ENCODE measurements around the gene SPSB2. TPM values are rescaled to one million over a fixed set of nuclear protein-coding genes. Genes with fewer than 3 reads are reported as not detected.
A peak's percentile ranks its signal among the peaks of the same experiment; 100 is the strongest.

SPSB2 gene
- total RNA-seq, 1 donor from 2014 or later, result 3.4 TPM

GRCh38 chr12:6860942-6861341 lies 12.2 kb downstream of the SPSB2 start:
- intact Hi-C loops (cut with micrococcal nuclease), result no loop called here

GRCh38 chr12:6860116-6860515 lies 13.0 kb downstream of the SPSB2 start:
- no peaks in the 10 kb centered on the region for H3K9me3 Mint-ChIP-seq
- H3K4me1 Mint-ChIP-seq, result no peaks in the 10 kb centered on the region
- H3K27me3 Mint-ChIP-seq, result no peaks in the 10 kb centered on the region
- H3K36me3 Mint-ChIP-seq (ENCODE audit: low read depth), result peaks cover 72% of the 10 kb centered on the region
- no peak overlapping the region for H3K27ac Mint-ChIP-seq
- no peak overlapping the region for H3K4me3 Mint-ChIP-seq
- DNase-seq, result no peak
- intact Hi-C loops (cut with micrococcal nuclease), result no loop called here

More at GRCh38 chr12:6860942-6861341, 12.2 kb downstream of the SPSB2 start:
- Mint-ChIP-seq H3K4me3 (no peak overlapping the region), H3K36me3 (ENCODE audit: low read depth) (peaks cover 73% of the 10 kb centered on the region), H3K27ac (no peak overlapping the region), H3K9me3 (no peaks in the 10 kb centered on the region), H3K27me3 (no peaks in the 10 kb centered on the region), H3K4me1 (peaks cover 3% of the 10 kb centered on the region)
- DNase-seq, result no peak

DNA sequence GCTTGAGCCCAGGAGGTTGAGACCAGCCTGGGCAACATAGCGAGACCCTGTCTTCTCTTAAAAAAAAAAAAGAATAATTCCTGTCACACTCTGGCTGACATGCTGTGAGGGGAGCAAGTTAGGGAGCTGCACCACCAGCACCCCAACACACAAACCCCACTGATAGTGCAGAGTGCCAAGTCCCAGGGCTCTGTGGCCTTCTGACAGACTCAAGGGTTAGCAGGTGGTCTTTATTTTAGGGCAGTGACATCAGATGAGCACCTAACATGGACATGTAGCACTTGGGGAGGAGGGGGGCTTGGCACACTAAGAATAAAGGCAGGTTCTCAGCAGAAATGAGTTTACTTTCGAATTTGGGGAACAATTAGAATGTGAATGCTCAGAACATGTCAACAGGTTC lies 14.3 kb downstream of the SPSB2 start:
- H3K27me3 Mint-ChIP-seq, result no peaks in the 10 kb centered on the region
- no peak overlapping the region for H3K4me3 Mint-ChIP-seq
- H3K36me3 Mint-ChIP-seq (ENCODE audit: low read depth), result peaks cover 68% of the 10 kb centered on the region
- no peaks in the 10 kb centered on the region for H3K9me3 Mint-ChIP-seq
- intact Hi-C loops (cut with micrococcal nuclease), result no loop called here
- peaks cover 4% of the 10 kb centered on the region for H3K4me1 Mint-ChIP-seq
- no peak for DNase-seq
- no peak overlapping the region for H3K27ac Mint-ChIP-seq

GRCh38 chr12:6855322-6855721 lies 17.8 kb downstream of the SPSB2 start:
- H3K9me3 Mint-ChIP-seq, result no peaks in the 10 kb centered on the region
- H3K4me1 Mint-ChIP-seq, result peaks cover 18% of the 10 kb centered on the region
- H3K4me3 Mint-ChIP-seq, result no peak overlapping the region
- no peaks in the 10 kb centered on the region for H3K27me3 Mint-ChIP-seq
- intact Hi-C loops (cut with micrococcal nuclease), result no loop called here
- H3K27ac Mint-ChIP-seq, result no peak overlapping the region
- peaks cover 49% of the 10 kb centered on the region for H3K36me3 Mint-ChIP-seq (ENCODE audit: low read depth)
- no peak for DNase-seq

GRCh38 chr12:6854036-6854435 lies 19.1 kb downstream of the SPSB2 start:
- no peak for DNase-seq
- peaks cover 45% of the 10 kb centered on the region for H3K36me3 Mint-ChIP-seq (ENCODE audit: low read depth)
- H3K27me3 Mint-ChIP-seq, result no peaks in the 10 kb centered on the region
- H3K4me1 Mint-ChIP-seq, result peaks cover 31% of the 10 kb centered on the region
- H3K27ac Mint-ChIP-seq, result peak overlapping the region; percentile 97
- H3K9me3 Mint-ChIP-seq, result no peaks in the 10 kb centered on the region
- intact Hi-C loops (cut with micrococcal nuclease), result loop anchor here (5.0 kb wide), 2 partner anchors 287 to 362 kb away; partner anchors contain the start of genes MRPL51, NCAPD2 and NOP2
- H3K4me3 Mint-ChIP-seq, result peak overlapping the region; percentile 89

GRCh38 chr12:6853626-6854025 lies 19.5 kb downstream of the SPSB2 start:
- Mint-ChIP-seq H3K27ac (peak overlapping the region; percentile 97), H3K27me3 (no peaks in the 10 kb centered on the region), H3K4me3 (peak overlapping the region; percentile 89), H3K4me1 (peaks cover 32% of the 10 kb centered on the region), H3K36me3 (ENCODE audit: low read depth) (peaks cover 43% of the 10 kb centered on the region), H3K9me3 (no peaks in the 10 kb centered on the region)
- intact Hi-C loops (cut with micrococcal nuclease), result loop anchor here (2.0 to 5.0 kb wide), 3 partner anchors 247 to 361 kb away; partner anchors contain the start of genes CHD4, MRPL51, NCAPD2 and NOP2
- no peak for DNase-seq

DNA sequence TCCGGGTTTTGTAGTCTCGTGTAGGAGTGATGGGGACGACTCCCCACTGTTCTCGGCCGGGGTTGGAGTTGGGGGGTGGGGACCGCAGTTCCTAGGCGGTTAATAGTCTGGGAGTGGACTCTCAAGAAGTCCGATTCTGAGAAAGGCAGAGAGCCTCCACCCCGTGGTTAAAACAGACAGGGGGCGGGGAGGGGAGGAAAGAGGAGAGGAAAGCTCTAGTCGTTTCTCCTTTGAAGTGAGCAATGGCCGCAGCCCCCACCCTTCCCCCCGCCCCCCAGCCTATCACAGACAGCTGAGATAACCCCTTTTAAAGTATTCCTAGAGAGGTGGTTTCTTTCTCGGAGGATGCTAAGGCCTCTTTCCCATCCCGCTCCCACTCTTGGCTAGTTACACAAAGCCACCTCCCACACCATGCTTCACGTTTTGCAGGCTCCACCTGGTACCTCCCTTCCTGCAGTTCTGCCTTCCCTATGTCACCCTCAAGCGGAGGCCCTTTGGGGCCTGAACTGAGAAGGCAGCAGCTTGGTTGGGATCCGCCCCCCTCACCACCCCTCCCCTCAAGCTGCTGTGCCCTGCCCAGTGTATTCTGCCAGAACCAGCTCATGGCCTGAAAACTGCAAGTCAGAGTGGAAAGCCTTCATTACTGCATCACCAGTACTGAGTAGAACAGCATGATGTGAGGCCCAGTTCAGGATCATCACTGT lies 20.3 kb downstream of the SPSB2 start:
- Mint-ChIP-seq H3K27ac (peak overlapping the region; percentile 97), H3K27me3 (no peaks in the 10 kb centered on the region), H3K4me3 (peak overlapping the region; percentile 89), H3K9me3 (no peaks in the 10 kb centered on the region), H3K36me3 (ENCODE audit: low read depth) (peaks cover 39% of the 10 kb centered on the region), H3K4me1 (peaks cover 35% of the 10 kb centered on the region)
- peak; percentile 89 for DNase-seq
- intact Hi-C loops (cut with micrococcal nuclease), result loop anchor here (1.0 to 5.0 kb wide), 7 partner anchors 14 to 361 kb away; partner anchors contain the start of genes CHD4, ING4, MRPL51 and NCAPD2

DNA sequence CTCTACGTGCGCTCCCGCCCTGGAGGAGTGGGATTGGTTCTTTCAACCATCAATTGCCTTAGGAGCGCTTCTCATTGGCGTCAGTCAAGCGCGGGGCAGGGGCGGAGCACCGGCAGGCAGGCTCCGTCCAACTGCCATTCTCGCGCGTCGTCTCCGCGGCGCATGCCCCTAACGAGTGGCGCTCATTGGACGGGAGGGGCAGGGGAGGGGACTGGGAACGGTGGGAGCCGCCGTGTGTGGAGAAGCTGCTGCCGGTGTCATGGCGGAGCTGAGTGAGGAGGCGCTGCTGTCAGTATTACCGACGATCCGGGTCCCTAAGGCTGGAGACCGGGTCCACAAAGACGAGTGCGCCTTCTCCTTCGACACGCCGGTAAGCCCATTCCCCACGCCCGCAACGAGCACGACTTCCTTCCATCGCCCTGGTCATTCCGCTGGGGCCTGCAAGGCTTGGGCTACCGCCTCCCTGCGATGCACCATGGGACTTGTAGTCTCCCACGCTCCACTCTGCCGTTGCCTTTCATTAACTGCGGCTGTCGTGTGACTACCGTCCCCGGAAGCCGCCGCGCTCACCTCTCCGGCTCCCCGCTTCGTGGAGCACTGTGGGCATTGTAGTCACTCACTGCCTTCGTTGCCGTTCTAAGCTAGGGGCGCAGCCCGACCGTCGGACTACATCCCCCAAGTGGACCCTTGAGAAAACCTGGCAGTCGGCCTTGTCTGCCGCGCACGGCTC lies 21.0 kb downstream of the SPSB2 start, which contains the start of gene USP5:
TSS of gene USP5 (plus strand) at position 230 of the 730 bp plus-strand sequence. CDS start at position 260, 30 bp downstream.
- intact Hi-C loops (cut with micrococcal nuclease), result loop anchor here (1.0 to 5.0 kb wide), 11 partner anchors 15 to 360 kb away; partner anchors contain the start of genes CHD4, COPS7A, EMG1 and ING4
- Mint-ChIP-seq H3K4me1 (peaks cover 38% of the 10 kb centered on the region), H3K27me3 (no peaks in the 10 kb centered on the region), H3K9me3 (no peaks in the 10 kb centered on the region), H3K4me3 (peak within 1 kb of the TSS; percentile 89), H3K36me3 (ENCODE audit: low read depth) (peaks cover 38% of the 10 kb centered on the region), H3K27ac (peak within 1 kb of the TSS; percentile 97)
- DNase-seq, result peak; percentile 99

- H3K27ac Mint-ChIP-seq, result peak within 1 kb of the TSS; percentile 97
- DNase-seq, result peak; percentile 97
- peak within 1 kb of the TSS; percentile 89 for H3K4me3 Mint-ChIP-seq
- no peaks in the 10 kb centered on the region for H3K9me3 Mint-ChIP-seq
- H3K4me1 Mint-ChIP-seq, result peaks cover 41% of the 10 kb centered on the region
- intact Hi-C loops (cut with micrococcal nuclease), result loop anchor here (1.0 to 5.0 kb wide), 6 partner anchors 98 to 359 kb away; partner anchors contain the start of genes COPS7A, EMG1, MLF2 and MRPL51
- no peaks in the 10 kb centered on the region for H3K27me3 Mint-ChIP-seq
- H3K36me3 Mint-ChIP-seq (ENCODE audit: low read depth), result peaks cover 36% of the 10 kb centered on the region
Observed at GRCh38 chr12:6851153-6851920, 21.8 kb downstream of the SPSB2 start, which contains the start of gene CDCA3. TSS of gene CDCA3 (minus strand) at chr12:6851286. CDS start at chr12:6850952, 334 bp downstream.

GRCh38 chr12:6850796-6851152 lies 22.3 kb downstream of the SPSB2 start:
- no peaks in the 10 kb centered on the region for H3K9me3 Mint-ChIP-seq
- peak overlapping the region; percentile 89 for H3K4me3 Mint-ChIP-seq
- H3K36me3 Mint-ChIP-seq (ENCODE audit: low read depth), result peaks cover 34% of the 10 kb centered on the region
- DNase-seq, result no peak
- H3K27ac Mint-ChIP-seq, result peak overlapping the region; percentile 62
- intact Hi-C loops (cut with micrococcal nuclease), result loop anchor here (1.0 to 5.0 kb wide), 6 partner anchors 97 to 358 kb away; partner anchors contain the start of genes COPS7A, EMG1, MLF2 and MRPL51
- peaks cover 41% of the 10 kb centered on the region for H3K4me1 Mint-ChIP-seq
- no peaks in the 10 kb centered on the region for H3K27me3 Mint-ChIP-seq

- intact Hi-C loops (cut with micrococcal nuclease), result loop anchor here (5.0 kb wide), 2 partner anchors 283 to 358 kb away; partner anchors contain the start of genes MRPL51, NCAPD2 and NOP2
- H3K4me3 Mint-ChIP-seq, result peak overlapping the region; percentile 89
- H3K4me1 Mint-ChIP-seq, result peaks cover 41% of the 10 kb centered on the region
- no peak for DNase-seq
- H3K9me3 Mint-ChIP-seq, result no peaks in the 10 kb centered on the region
- no peaks in the 10 kb centered on the region for H3K27me3 Mint-ChIP-seq
- peak overlapping the region; percentile 62 for H3K27ac Mint-ChIP-seq
- H3K36me3 Mint-ChIP-seq (ENCODE audit: low read depth), result peaks cover 31% of the 10 kb centered on the region
Observed at GRCh38 chr12:6849976-6850560, 23.0 kb downstream of the SPSB2 start.

GRCh38 chr12:6849427-6849826 lies 23.7 kb downstream of the SPSB2 start:
- H3K9me3 Mint-ChIP-seq, result no peaks in the 10 kb centered on the region
- no peak overlapping the region for H3K27ac Mint-ChIP-seq
- DNase-seq, result no peak
- H3K27me3 Mint-ChIP-seq, result no peaks in the 10 kb centered on the region
- H3K4me1 Mint-ChIP-seq, result peaks cover 43% of the 10 kb centered on the region
- H3K4me3 Mint-ChIP-seq, result peak overlapping the region; percentile 89
- intact Hi-C loops (cut with micrococcal nuclease), result no loop called here
- peaks cover 36% of the 10 kb centered on the region for H3K36me3 Mint-ChIP-seq (ENCODE audit: low read depth)

- intact Hi-C loops (cut with micrococcal nuclease), result no loop called here
- DNase-seq, result no peak
- Mint-ChIP-seq H3K36me3 (ENCODE audit: low read depth) (peaks cover 29% of the 10 kb centered on the region), H3K27me3 (no peaks in the 10 kb centered on the region), H3K27ac (no peak overlapping the region), H3K4me3 (no peak overlapping the region), H3K9me3 (no peaks in the 10 kb centered on the region), H3K4me1 (peaks cover 30% of the 10 kb centered on the region)
Observed at GRCh38 chr12:6847676-6848075, 25.4 kb downstream of the SPSB2 start.
